SK-N-SH treated with all-trans-retinoic acid at 6 μM for 48 hours (cell line): Measurements from ENCODE around the gene SWSAP1.
A peak's percentile ranks its signal among the peaks of the same experiment; 100 is the strongest.

Experiments used
- ATAC-seq: fragments of 200-7000 bp; cut with Tn5 transposase; 3 replicates; pipeline ENCODE4 v1.9.1; 2020; ENCODE audit warnings: mild to moderate bottlenecking, moderate library complexity
- ARNTL ChIP-seq: fragments of 450-650 bp; formaldehyde crosslinking; IDR thresholded peaks from 2 replicates; pipeline ENCODE4 v1.5.0; 2020; ENCODE audit warnings: low read depth, mild to moderate bottlenecking, moderate library complexity, borderline replicate concordance
- BACH2 ChIP-seq: fragments of 250-450 bp; sonication (Bioruptor Pico); IDR thresholded peaks from 2 replicates; pipeline ENCODE4 v1.9.0; 2021; ENCODE audit warnings: mild to moderate bottlenecking, borderline replicate concordance
- CSDC2 ChIP-seq: fragments of 250-450 bp; sonication (Bioruptor Pico); IDR thresholded peaks from 2 replicates; pipeline ENCODE4 v1.5.0; 2020; ENCODE audit warnings: mild to moderate bottlenecking, moderate library complexity
- ESRRG ChIP-seq: fragments of 250-450 bp; sonication (Bioruptor Pico); IDR thresholded peaks from 2 replicates; pipeline ENCODE4 v1.6.1; 2021; ENCODE audit warnings: mild to moderate bottlenecking
- ISL1 ChIP-seq: fragments of 250-450 bp; sonication (Bioruptor Pico); IDR thresholded peaks from 2 replicates; pipeline ENCODE4 v2.1.2; 2022; ENCODE audit warnings: mild to moderate bottlenecking, moderate library complexity
- PPARA ChIP-seq: fragments of 250-450 bp; sonication (Bioruptor Pico); IDR thresholded peaks from 2 replicates; pipeline ENCODE4 v1.5.0; 2020; ENCODE audit warnings: mild to moderate bottlenecking, borderline replicate concordance
- SNAI2 ChIP-seq: fragments of 250-450 bp; sonication (Bioruptor Pico); IDR thresholded peaks from 2 replicates; pipeline ENCODE4 v1.5.0; 2020; ENCODE audit warnings: mild to moderate bottlenecking, moderate library complexity
- TCF4 ChIP-seq: fragments of 250-450 bp; sonication (Bioruptor Pico); IDR thresholded peaks from 2 replicates; pipeline ENCODE4 v1.8.0; 2021; ENCODE audit warnings: mild to moderate bottlenecking, moderate library complexity, borderline replicate concordance
- TOX ChIP-seq: fragments of 250-450 bp; sonication (Bioruptor Pico); IDR thresholded peaks from 2 replicates; pipeline ENCODE4 v1.8.0; 2021; ENCODE audit warnings: mild to moderate bottlenecking, moderate library complexity, borderline replicate concordance
- ZC3H10 ChIP-seq: fragments of 250-450 bp; sonication (Bioruptor Pico); IDR thresholded peaks from 2 replicates; pipeline ENCODE4 v1.5.1; 2021; ENCODE audit warnings: mild to moderate bottlenecking, moderate library complexity
- ZFP3 ChIP-seq: fragments of 250-450 bp; sonication (Bioruptor Pico); IDR thresholded peaks from 2 replicates; pipeline ENCODE4 v1.5.0; 2020; ENCODE audit warnings: mild to moderate bottlenecking, moderate library complexity
- ZFP30 ChIP-seq: fragments of 450-650 bp; formaldehyde crosslinking; IDR thresholded peaks from 2 replicates; pipeline ENCODE4 v1.5.0; 2022; ENCODE audit warnings: mild to moderate bottlenecking, moderate library complexity
- ZNF70 ChIP-seq: fragments of 450-650 bp; formaldehyde crosslinking; IDR thresholded peaks from 2 replicates; pipeline ENCODE4 v1.5.0; 2020; ENCODE audit warnings: mild to moderate bottlenecking, moderate library complexity
- ZNF8 ChIP-seq: fragments of 450-650 bp; formaldehyde crosslinking; IDR thresholded peaks from 2 replicates; pipeline ENCODE4 v1.5.0; 2020; ENCODE audit warnings: mild to moderate bottlenecking, moderate library complexity
- TF ChIP-seq, protein P1 (sequence below): fragments of 250-450 bp; sonication (Bioruptor Pico); IDR thresholded peaks from 2 replicates; pipeline ENCODE4 v1.5.1; 2020; ENCODE audit warnings: low read depth, mild to moderate bottlenecking, moderate library complexity
- TF ChIP-seq, protein P2 (sequence below): fragments of 250-450 bp; sonication (Bioruptor Pico); IDR thresholded peaks from 2 replicates; pipeline ENCODE4 v1.5.0; 2020; ENCODE audit warnings: mild to moderate bottlenecking, moderate library complexity
- TF ChIP-seq, protein P3 (sequence below): fragments of 250-450 bp; sonication (Bioruptor Pico); IDR thresholded peaks from 2 replicates; pipeline ENCODE4 v1.8.0; 2021; ENCODE audit warnings: low read depth, mild to moderate bottlenecking, moderate library complexity, borderline replicate concordance

SWSAP1 gene

DNA sequence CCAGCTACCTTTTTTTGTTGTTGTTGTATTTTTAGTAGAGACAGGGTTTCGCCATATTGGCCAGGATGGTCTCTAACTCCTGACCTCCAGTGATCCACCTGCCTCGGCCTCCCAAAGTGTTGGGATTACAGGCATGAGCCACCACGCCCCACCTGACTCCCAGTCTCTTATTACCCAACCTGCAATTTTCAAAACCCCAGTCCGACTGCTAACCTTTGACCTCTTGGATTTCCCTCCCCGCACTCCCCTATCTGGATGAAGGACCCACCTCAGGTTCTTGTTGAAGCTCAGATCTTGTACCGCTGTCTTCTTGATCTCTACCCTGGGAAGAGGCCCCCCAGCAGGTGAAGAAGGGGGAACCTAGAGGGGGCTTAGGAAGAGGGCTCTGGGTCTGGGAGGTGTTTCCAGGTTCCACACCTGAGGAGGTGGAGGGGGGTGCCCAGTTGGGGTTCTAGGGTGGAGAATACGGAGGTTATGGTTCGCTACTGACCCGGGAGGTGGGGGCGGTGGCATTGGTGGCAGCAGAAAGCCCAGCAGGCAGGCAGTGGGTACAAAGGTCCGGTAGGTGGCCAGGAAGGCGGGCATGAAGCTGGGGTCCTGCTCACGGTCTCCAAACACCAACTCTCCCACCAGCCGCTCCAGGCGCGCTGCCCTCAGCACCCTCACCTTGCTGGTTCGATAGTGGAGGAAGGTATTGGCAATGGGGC, 42.0 kb downstream of the SWSAP1 start (continued):
- TF ChIP-seq, protein P1, sequence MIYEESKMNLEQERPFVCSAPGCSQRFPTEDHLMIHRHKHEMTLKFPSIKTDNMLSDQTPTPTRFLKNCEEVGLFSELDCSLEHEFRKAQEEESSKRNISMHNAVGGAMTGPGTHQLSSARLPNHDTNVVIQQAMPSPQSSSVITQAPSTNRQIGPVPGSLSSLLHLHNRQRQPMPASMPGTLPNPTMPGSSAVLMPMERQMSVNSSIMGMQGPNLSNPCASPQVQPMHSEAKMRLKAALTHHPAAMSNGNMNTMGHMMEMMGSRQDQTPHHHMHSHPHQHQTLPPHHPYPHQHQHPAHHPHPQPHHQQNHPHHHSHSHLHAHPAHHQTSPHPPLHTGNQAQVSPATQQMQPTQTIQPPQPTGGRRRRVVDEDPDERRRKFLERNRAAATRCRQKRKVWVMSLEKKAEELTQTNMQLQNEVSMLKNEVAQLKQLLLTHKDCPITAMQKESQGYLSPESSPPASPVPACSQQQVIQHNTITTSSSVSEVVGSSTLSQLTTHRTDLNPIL (CRISPR knock-in tag): no peak

DNA sequence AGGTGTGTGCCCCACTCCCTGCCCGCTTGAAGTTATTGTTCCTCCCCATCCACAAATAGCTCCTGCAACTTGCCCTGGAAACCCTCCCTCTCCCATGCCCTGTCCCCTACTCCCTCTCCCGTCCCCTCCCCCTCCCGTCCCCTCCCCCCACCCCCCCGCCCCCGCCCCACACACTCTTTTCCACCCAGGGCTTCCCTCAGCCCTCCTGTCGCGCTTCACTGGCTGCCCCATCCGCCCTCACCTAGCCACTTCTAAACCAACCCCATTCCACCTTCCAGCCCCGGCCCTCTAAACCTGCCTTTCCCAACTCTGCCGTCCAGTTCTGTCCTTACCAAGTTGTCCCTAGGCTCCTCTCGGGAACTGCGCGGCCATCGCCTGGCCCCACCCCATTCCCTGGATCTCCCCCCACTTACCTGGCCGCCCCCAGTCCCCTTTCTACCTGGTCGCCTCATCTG, 43.7 kb downstream of the SWSAP1 start:
- peak; percentile 12 for ATAC-seq
- TF ChIP-seq CSDC2 (CRISPR knock-in tag) (no peak), ZFP30 (CRISPR knock-in tag) (no peak), TOX (CRISPR knock-in tag) (no peak), SNAI2 (CRISPR knock-in tag) (no peak), ZC3H10 (CRISPR knock-in tag) (no peak), BACH2 (CRISPR knock-in tag) (no peak), PPARA (CRISPR knock-in tag) (no peak)
- TF ChIP-seq, protein P2, sequence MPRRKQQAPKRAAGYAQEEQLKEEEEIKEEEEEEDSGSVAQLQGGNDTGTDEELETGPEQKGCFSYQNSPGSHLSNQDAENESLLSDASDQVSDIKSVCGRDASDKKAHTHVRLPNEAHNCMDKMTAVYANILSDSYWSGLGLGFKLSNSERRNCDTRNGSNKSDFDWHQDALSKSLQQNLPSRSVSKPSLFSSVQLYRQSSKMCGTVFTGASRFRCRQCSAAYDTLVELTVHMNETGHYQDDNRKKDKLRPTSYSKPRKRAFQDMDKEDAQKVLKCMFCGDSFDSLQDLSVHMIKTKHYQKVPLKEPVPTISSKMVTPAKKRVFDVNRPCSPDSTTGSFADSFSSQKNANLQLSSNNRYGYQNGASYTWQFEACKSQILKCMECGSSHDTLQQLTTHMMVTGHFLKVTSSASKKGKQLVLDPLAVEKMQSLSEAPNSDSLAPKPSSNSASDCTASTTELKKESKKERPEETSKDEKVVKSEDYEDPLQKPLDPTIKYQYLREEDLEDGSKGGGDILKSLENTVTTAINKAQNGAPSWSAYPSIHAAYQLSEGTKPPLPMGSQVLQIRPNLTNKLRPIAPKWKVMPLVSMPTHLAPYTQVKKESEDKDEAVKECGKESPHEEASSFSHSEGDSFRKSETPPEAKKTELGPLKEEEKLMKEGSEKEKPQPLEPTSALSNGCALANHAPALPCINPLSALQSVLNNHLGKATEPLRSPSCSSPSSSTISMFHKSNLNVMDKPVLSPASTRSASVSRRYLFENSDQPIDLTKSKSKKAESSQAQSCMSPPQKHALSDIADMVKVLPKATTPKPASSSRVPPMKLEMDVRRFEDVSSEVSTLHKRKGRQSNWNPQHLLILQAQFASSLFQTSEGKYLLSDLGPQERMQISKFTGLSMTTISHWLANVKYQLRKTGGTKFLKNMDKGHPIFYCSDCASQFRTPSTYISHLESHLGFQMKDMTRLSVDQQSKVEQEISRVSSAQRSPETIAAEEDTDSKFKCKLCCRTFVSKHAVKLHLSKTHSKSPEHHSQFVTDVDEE (CRISPR knock-in tag): no peak

DNA sequence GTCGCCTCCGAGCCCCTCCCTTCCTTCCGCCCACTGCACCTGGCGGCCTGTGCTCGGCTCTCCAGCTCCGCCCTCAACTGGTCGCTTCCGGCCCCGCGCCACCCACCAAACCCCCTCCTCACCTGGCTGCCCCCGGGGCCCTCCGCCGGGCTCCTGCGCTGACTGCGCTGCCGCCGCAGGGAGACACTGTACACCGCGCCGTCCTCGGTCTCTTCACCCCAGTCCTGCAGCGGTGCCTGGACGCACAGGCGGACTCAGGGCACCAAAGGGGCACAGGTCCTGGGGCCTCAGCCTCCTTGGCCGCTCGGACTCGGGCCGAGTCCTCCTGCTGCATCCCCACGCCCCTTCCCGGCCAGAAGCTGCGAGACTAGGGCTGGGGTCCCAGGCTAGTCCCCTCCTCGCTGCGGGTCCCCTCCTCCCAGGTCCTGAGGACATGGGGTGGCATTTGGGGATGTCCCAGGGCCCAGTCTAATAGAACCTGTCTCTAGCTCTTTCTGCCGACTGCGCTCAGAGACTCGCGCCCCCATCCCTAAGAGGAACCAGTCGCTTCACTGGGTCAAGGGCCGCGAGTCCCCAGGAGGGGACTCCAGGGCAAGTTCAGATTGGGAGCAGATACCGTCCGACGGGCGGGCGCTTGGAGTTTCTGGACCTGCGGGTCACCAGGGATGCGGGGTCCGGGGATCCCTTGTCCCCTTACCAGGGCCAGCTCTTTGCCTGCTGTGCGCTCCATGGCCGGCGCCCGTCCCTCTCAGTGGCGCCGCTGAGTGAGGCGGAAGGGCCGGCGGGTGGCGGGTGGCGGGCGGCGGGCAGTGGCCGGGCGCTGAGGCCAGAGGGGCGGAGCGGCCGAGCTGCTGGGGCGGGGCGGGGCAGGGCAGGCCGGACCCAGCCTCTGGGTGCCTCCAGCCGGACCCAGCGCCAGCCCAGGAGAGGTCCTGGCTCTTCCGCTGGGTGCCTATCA, 44.4 kb downstream of the SWSAP1 start, which contains the start of gene RGL3:
RGL3 (minus strand) TSS at position 766 of the 958 bp plus-strand sequence; CDS start at position 730, 36 bp downstream.
- TF ChIP-seq, protein P2 (CRISPR knock-in tag): no peak
- TF ChIP-seq ZC3H10 (CRISPR knock-in tag) (no peak), ZNF70 (CRISPR knock-in tag) (no peak), ZNF8 (CRISPR knock-in tag) (no peak), ARNTL (no peak), CSDC2 (CRISPR knock-in tag) (no peak), ESRRG (no peak), TCF4 (CRISPR knock-in tag) (no peak), ZFP30 (CRISPR knock-in tag) (no peak), ISL1 (CRISPR knock-in tag) (no peak), PPARA (CRISPR knock-in tag) (no peak), ZFP3 (CRISPR knock-in tag) (no peak), BACH2 (CRISPR knock-in tag) (no peak)
- TF ChIP-seq, protein P1 (CRISPR knock-in tag): no peak
- TF ChIP-seq, protein P3, sequence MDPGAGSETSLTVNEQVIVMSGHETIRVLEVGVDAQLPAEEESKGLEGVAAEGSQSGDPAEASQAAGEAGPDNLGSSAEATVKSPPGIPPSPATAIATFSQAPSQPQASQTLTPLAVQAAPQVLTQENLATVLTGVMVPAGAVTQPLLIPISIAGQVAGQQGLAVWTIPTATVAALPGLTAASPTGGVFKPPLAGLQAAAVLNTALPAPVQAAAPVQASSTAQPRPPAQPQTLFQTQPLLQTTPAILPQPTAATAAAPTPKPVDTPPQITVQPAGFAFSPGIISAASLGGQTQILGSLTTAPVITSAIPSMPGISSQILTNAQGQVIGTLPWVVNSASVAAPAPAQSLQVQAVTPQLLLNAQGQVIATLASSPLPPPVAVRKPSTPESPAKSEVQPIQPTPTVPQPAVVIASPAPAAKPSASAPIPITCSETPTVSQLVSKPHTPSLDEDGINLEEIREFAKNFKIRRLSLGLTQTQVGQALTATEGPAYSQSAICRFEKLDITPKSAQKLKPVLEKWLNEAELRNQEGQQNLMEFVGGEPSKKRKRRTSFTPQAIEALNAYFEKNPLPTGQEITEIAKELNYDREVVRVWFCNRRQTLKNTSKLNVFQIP (CRISPR knock-in tag): no peak
- ATAC-seq: peak; percentile 89
